B cell (primary cell): ENCODE results near the gene C19orf81. TPM values are rescaled to one million over a fixed set of nuclear protein-coding genes. Genes with fewer than 3 reads are reported as not detected.
A peak's percentile ranks its signal among the peaks of the same experiment; 100 is the strongest.

ENCODE experiments used
- ATAC-seq: fragments of 200-7000 bp; cut with Tn5 transposase; one replicate; pipeline ENCODE4 v1.10.0; 2021; ENCODE audit warnings: low read depth, mild to moderate bottlenecking, moderate number of reproducible peaks, moderate library complexity
- CTCF ChIA-PET: fragments of 350-600 bp; sonication (Branson Sonifier 250); formaldehyde crosslinking; loops from one replicate; lab custom pipeline; 2021; ENCODE audit warnings: antibody characterized with exemption, inconsistent platforms; lab: Charles Lee
- POLR2A ChIA-PET: fragments of 350-600 bp; sonication (Branson Sonifier 250); formaldehyde crosslinking; loops from one replicate; lab custom pipeline; 2021; ENCODE audit warnings: antibody characterized with exemption; lab: Charles Lee
- DNase-seq: peaks from one replicate; pipeline ENCODE4 v3.0.0; 2013
- H2AFZ ChIP-seq: 2 replicates; pipeline ENCODE4 v1.6.1; 2012; ENCODE audit warnings: mild to moderate bottlenecking, low read depth, low read length; ENCODE audit not compliant: insufficient read depth, poor library complexity, severe bottlenecking
- H3K27ac ChIP-seq, 2 donors: 1 replicate in 1 of 2; 2 replicates in 1 of 2; pipeline ENCODE4 v1.5.1; 2012 to 2013; ENCODE audit warnings: low read length in 2 of 2, mild to moderate bottlenecking in 2 of 2, moderate library complexity in 1 of 2
- H3K27me3 ChIP-seq, 4 experiments: fragments of 200-600 bp in 1 of 4; sonication (generic) in 1 of 4; replicated peaks in 1 of 4; 1 replicate in 2 of 4; 2 replicates in 2 of 4; pipeline versions ENCODE4 v1.6.1 to v1.7.0; 2013 to 2016; ENCODE audit warnings: low read length in 3 of 4, mild to moderate bottlenecking in 2 of 4, mixed read lengths in 1 of 4, moderate library complexity in 1 of 4; ENCODE audit not compliant: insufficient read depth in 4 of 4, control insufficient read depth in 3 of 4; ENCODE audit errors: control extremely low read depth in 1 of 4
- H3K36me3 ChIP-seq, 2 experiments: replicated peaks in 1 of 2; 1 replicate in 1 of 2; 2 replicates in 1 of 2; pipeline versions ENCODE4 v1.6.1 to v1.7.1; 2013; ENCODE audit warnings: low read length in 1 of 2; ENCODE audit not compliant: insufficient read depth in 2 of 2, control insufficient read depth in 1 of 2; ENCODE audit errors: control extremely low read depth in 1 of 2, extremely low read depth in 1 of 2
- H3K4me1 ChIP-seq, 2 donors: fragments of 200-600 bp in 1 of 2; sonication (generic) in 1 of 2; 1 replicate in 1 of 2; 2 replicates in 1 of 2; pipeline versions ENCODE4 v1.5.1 to v1.6.1; 2013 to 2017; ENCODE audit warnings: low read length in 2 of 2; ENCODE audit not compliant: control insufficient read depth in 2 of 2, insufficient read depth in 2 of 2
- H3K4me2 ChIP-seq: replicated peaks from 2 replicates; pipeline ENCODE3; 2012; ENCODE audit warnings: mild to moderate bottlenecking, low read depth, low read length; ENCODE audit not compliant: poor library complexity, severe bottlenecking
- H3K4me3 ChIP-seq, 5 experiments: fragments of 200-600 bp in 1 of 5; sonication (generic) in 1 of 5; 1 replicate in 3 of 5; 2 replicates in 2 of 5; pipeline versions ENCODE4 v1.5.1 to v1.7.0; 2011 to 2016; ENCODE audit warnings: low read length in 4 of 5, mild to moderate bottlenecking in 4 of 5, low read depth in 2 of 5, control low read depth in 1 of 5, moderate library complexity in 1 of 5; ENCODE audit not compliant: insufficient read depth in 1 of 5; ENCODE audit errors: control extremely low read depth in 1 of 5, extremely low read depth in 1 of 5
- H3K79me2 ChIP-seq: fragments of 200-600 bp; sonication (generic); one replicate; pipeline ENCODE4 v1.6.0; 2016; ENCODE audit warnings: low read length; ENCODE audit not compliant: control insufficient read depth, insufficient read depth
- H3K9ac ChIP-seq: fragments of 200-600 bp; sonication (generic); 2 replicates; pipeline ENCODE4 v1.6.1; 2017; ENCODE audit warnings: mild to moderate bottlenecking, low read length, moderate library complexity
- H3K9me3 ChIP-seq, 3 donors: one replicate each; pipeline versions ENCODE4 v1.6.1 to v1.7.1; 2013; ENCODE audit warnings: low read length in 2 of 3; ENCODE audit not compliant: control insufficient read depth in 2 of 3, insufficient read depth in 1 of 3; ENCODE audit errors: control extremely low read depth in 1 of 3
- H4K20me1 ChIP-seq: 2 replicates; pipeline ENCODE4 v1.6.0; 2012; ENCODE audit warnings: mild to moderate bottlenecking, low read length; ENCODE audit not compliant: insufficient read depth, control insufficient read depth, poor library complexity, severe bottlenecking
- H3K27ac Mint-ChIP-seq: one replicate; pipeline ENCODE4 v1.8.0; 2021; ENCODE audit warnings: mixed read lengths
- H3K27me3 Mint-ChIP-seq: one replicate; pipeline ENCODE4 v1.8.0; 2021; ENCODE audit warnings: mixed read lengths
- H3K4me1 Mint-ChIP-seq: one replicate; pipeline ENCODE4 v1.8.0; 2021; ENCODE audit warnings: mixed read lengths
- H3K4me3 Mint-ChIP-seq: one replicate; pipeline ENCODE4 v1.8.0; 2021; ENCODE audit warnings: mixed read lengths
- H3K9me3 Mint-ChIP-seq: one replicate; pipeline ENCODE4 v1.8.0; 2022; ENCODE audit warnings: mixed read lengths; ENCODE audit not compliant: insufficient read depth
- EZH2 ChIP-seq: IDR thresholded peaks from 2 replicates; pipeline ENCODE4 v1.6.1; 2012; ENCODE audit warnings: borderline replicate concordance, low read depth, mild to moderate bottlenecking, moderate library complexity, low read length; ENCODE audit not compliant: insufficient read depth, poor library complexity, severe bottlenecking
- WGBS: methylation state at CpG from one replicate; pipeline ENCODE4 v1.1.5; 2013; ENCODE audit warnings: missing lambda C conversion rate; ENCODE audit not compliant: insufficient coverage; 5-methylcytosine and 5-hydroxymethylcytosine counted together
- intact Hi-C: fragments of 100-400 bp; cut with micrococcal nuclease; formaldehyde crosslinking; loops from one replicate; pipeline ENCODE4 v1.10.0; 2022
- polyA plus RNA-seq: library from polyadenylated mRNA; depleted of rRNA; stranded (reverse); fragments of >200 nt; gene quantifications from 2 replicates; pipeline ENCODE4 v1.2.3, GENCODE V29; 2012
- total RNA-seq, 2 donors: library from RNA; stranded (reverse); fragments of 120-200 nt in 1 of 2; gene quantifications; 1 replicate in 1 of 2; 2 replicates in 1 of 2; pipeline versions ENCODE4 v1.2.3 to v1.2.4, GENCODE V29; 2013 to 2022
- TF ChIP-seq, protein P1 (sequence below): fragments of 200-600 bp; IDR thresholded peaks from one replicate; pipeline ENCODE4 v1.8.0; 2022; ENCODE audit warnings: antibody characterized with exemption, mild to moderate bottlenecking

The C19orf81 gene
- total and polyA plus RNA-seq, 2 donors (not counting 1 experiment from before 2014, with no cell fraction given): 0.37 TPM; not detected in 1

DNA sequence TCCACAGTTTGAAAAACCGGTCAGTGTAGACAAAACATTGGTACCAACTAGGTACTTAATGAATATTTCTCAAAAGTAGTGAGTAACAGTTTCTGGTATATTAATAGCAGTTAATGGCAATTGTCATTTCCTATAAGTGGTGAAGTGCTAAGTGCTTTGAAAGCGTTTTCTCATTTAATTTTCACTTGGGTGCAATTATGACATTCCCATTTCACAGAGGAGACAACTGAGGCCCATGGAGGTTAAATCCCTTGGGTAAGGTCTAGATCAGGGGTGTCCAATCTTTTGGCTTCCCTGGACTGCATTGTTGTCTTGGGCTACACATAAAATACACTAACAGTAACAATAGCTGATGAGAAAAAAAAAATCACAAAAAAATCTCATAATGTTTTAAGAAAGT is 8.9 kb upstream of the C19orf81 start:
- ATAC-seq: no peak
- peaks cover 0 to 29% (median 3%) of the 10 kb centered on the region in 3 donors for H3K9me3 ChIP-seq
- no peak overlapping the region for H2AFZ ChIP-seq
- Mint-ChIP-seq H3K9me3 (peaks cover 2% of the 10 kb centered on the region), H3K4me1 (peaks cover 13% of the 10 kb centered on the region), H3K4me3 (peak overlapping the region; percentile 29), H3K27ac (no peak overlapping the region), H3K27me3 (peaks cover 52% of the 10 kb centered on the region)
- DNase-seq: no peak
- H4K20me1 ChIP-seq: no peaks in the 10 kb centered on the region
- no peak for TF ChIP-seq EZH2
- peaks cover 13 to 14% of the 10 kb centered on the region in 2 donors for H3K4me1 ChIP-seq
- H3K4me2 ChIP-seq: peak overlapping the region; percentile 86
- no peak overlapping the region for H3K27ac ChIP-seq
- no peak overlapping the region for H3K9ac ChIP-seq
- ChIA-PET POLR2A (no interaction called here), CTCF (no interaction called here)
- no peak overlapping the region for H3K4me3 ChIP-seq
- no peaks in the 10 kb centered on the region for H3K79me2 ChIP-seq
- intact Hi-C loops: loop anchor here (10.0 kb wide), 1 partner anchor 114 kb away; no protein-coding TSS in a partner anchor
- no peaks in the 10 kb centered on the region for H3K36me3 ChIP-seq
- H3K27me3 ChIP-seq: peaks cover 0 to 58% (median 29%) of the 10 kb centered on the region in 4 experiments
- no CpG with 5 or more reads among the region's 2 CpGs for WGBS

- H2AFZ ChIP-seq: no peak overlapping the region
- intact Hi-C loops: loop anchor here (10.0 kb wide), 1 partner anchor 110 kb away; no protein-coding TSS in a partner anchor
- Mint-ChIP-seq H3K4me3 (no peak overlapping the region), H3K4me1 (peaks cover 5% of the 10 kb centered on the region), H3K9me3 (no peaks in the 10 kb centered on the region), H3K27me3 (peaks cover 29% of the 10 kb centered on the region), H3K27ac (no peak overlapping the region)
- no peak for TF ChIP-seq EZH2
- TF ChIP-seq, protein P1, sequence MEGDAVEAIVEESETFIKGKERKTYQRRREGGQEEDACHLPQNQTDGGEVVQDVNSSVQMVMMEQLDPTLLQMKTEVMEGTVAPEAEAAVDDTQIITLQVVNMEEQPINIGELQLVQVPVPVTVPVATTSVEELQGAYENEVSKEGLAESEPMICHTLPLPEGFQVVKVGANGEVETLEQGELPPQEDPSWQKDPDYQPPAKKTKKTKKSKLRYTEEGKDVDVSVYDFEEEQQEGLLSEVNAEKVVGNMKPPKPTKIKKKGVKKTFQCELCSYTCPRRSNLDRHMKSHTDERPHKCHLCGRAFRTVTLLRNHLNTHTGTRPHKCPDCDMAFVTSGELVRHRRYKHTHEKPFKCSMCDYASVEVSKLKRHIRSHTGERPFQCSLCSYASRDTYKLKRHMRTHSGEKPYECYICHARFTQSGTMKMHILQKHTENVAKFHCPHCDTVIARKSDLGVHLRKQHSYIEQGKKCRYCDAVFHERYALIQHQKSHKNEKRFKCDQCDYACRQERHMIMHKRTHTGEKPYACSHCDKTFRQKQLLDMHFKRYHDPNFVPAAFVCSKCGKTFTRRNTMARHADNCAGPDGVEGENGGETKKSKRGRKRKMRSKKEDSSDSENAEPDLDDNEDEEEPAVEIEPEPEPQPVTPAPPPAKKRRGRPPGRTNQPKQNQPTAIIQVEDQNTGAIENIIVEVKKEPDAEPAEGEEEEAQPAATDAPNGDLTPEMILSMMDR: no peak
- CTCF ChIA-PET: no interaction called here
- H4K20me1 ChIP-seq: no peaks in the 10 kb centered on the region
- H3K27me3 ChIP-seq: peaks cover 0 to 53% (median 19%) of the 10 kb centered on the region in 4 experiments
- POLR2A ChIA-PET: no interaction called here
- H3K27ac ChIP-seq: no peak overlapping the region
- no peaks in the 10 kb centered on the region for H3K79me2 ChIP-seq
- no peak overlapping the region for H3K4me2 ChIP-seq
- no peak overlapping the region for H3K4me3 ChIP-seq
- ATAC-seq: no peak
- no peaks in the 10 kb centered on the region for H3K36me3 ChIP-seq
- peaks cover 6% of the 10 kb centered on the region in 2 donors for H3K4me1 ChIP-seq
- no peak for DNase-seq
- 29% methylated on average over 1 of the region's 1 CpG for WGBS
- H3K9ac ChIP-seq: no peak overlapping the region
- peaks cover 0 to 27% (median 0%) of the 10 kb centered on the region in 3 donors for H3K9me3 ChIP-seq
Measured at GRCh38 chr19:50644315-50644915, 4.8 kb upstream of the C19orf81 start.
